HepG2 (cell line): ENCODE data around the gene LGR6. TPM values are rescaled to one million over a fixed set of nuclear protein-coding genes. Genes with fewer than 3 reads are reported as not detected.

Source experiments
- ATAC-seq: fragments of 200-7000 bp; cut with Tn5 transposase; 3 replicates; pipeline ENCODE4 v1.9.1; 2020; ENCODE audit warnings: mild to moderate bottlenecking, moderate library complexity
- BruUV-seq: library from RNA; stranded (reverse); fragments of 400-500 nt; replicated peaks from 2 replicates; lab custom pipeline; 2021; lab: Mats Ljungman, UMichigan
- CTCF ChIA-PET: fragments of 300-600 bp; formaldehyde crosslinking; extraction: SDS; loops from one replicate; lab custom pipeline; 2021; ENCODE audit warnings: low total read pairs, inconsistent platforms, low intra/inter-chr PET ratio; lab: Yijun Ruan, JAX
- POLR2A ChIA-PET: fragments of 350-600 bp; sonication (Branson Sonifier 250); formaldehyde crosslinking; loops from one replicate; lab custom pipeline; 2020; ENCODE audit warnings: antibody characterized with exemption, inconsistent platforms; lab: Yijun Ruan, JAX
- DNase-seq: peaks from one replicate; pipeline ENCODE4 v3.0.0-alpha.2; 2015; ENCODE audit warnings: low spot score
- FAIRE-seq: peaks from 3 replicates; lab custom pipeline; 2011; peaks lifted over from hg19 to GRCh38; lab: Jason Lieb, UNC
- H2AFZ ChIP-seq: one replicate; pipeline ENCODE4 v1.6.1; 2011; ENCODE audit warnings: low read length, inconsistent platforms
- H3K27ac ChIP-seq: fragments of 300-600 bp; 3 replicates; pipeline ENCODE4 v1.8.0; 2011; ENCODE audit warnings: mixed run types, mild to moderate bottlenecking, mixed read lengths, low read length, inconsistent platforms; ENCODE audit not compliant: insufficient read depth; ENCODE audit errors: extremely low read length
- H3K27me3 ChIP-seq, 2 experiments: fragments of 200-600 bp in 1 of 2; 2 replicates in 1 of 2; 3 replicates in 1 of 2; pipeline versions ENCODE4 v1.6.0 to v1.8.0; 2011; ENCODE audit warnings: low read length in 2 of 2, mild to moderate bottlenecking in 2 of 2, moderate library complexity in 2 of 2, inconsistent platforms in 1 of 2; ENCODE audit not compliant: insufficient read depth in 2 of 2, control insufficient read depth in 1 of 2
- H3K36me3 ChIP-seq, 2 experiments: fragments of 200-600 bp in 1 of 2; replicated peaks in 1 of 2; 2 replicates in 1 of 2; 3 replicates in 1 of 2; pipeline versions ENCODE4 v1.5.1 to v1.8.0; 2011; ENCODE audit warnings: low read length in 2 of 2, inconsistent platforms in 1 of 2; ENCODE audit not compliant: insufficient read depth in 2 of 2, control insufficient read depth in 1 of 2
- H3K4me1 ChIP-seq: 2 replicates; pipeline ENCODE4 v1.5.1; 2012; ENCODE audit warnings: low read length, inconsistent platforms; ENCODE audit not compliant: insufficient read depth
- H3K4me2 ChIP-seq: 2 replicates; pipeline ENCODE4 v1.6.0; 2011; ENCODE audit warnings: low read depth, low read length, inconsistent platforms
- H3K4me3 ChIP-seq, 3 experiments: fragments of 200-600 bp in 1 of 3; sonication (generic), shearing (Covaris generic) in 1 of 3; replicated peaks in 1 of 3; 2 replicates each; pipeline ENCODE4 v1.5.1; 2011 to 2016; ENCODE audit warnings: low read length in 3 of 3, inconsistent platforms in 2 of 3, low read depth in 2 of 3, mild to moderate bottlenecking in 2 of 3, control low read depth in 1 of 3, mixed read lengths in 1 of 3; ENCODE audit not compliant: insufficient read depth in 1 of 3
- H3K79me2 ChIP-seq: one replicate; pipeline ENCODE4 v1.6.1; 2011; ENCODE audit warnings: low read length, inconsistent platforms; ENCODE audit not compliant: insufficient read depth
- H3K9ac ChIP-seq: 2 replicates; pipeline ENCODE4 v1.6.0; 2011; ENCODE audit warnings: mild to moderate bottlenecking, low read depth, low read length, inconsistent platforms; ENCODE audit not compliant: insufficient read depth
- H3K9me3 ChIP-seq: 2 replicates; pipeline ENCODE4 v1.5.1; 2012; ENCODE audit warnings: mild to moderate bottlenecking, low read length
- H4K20me1 ChIP-seq: 2 replicates; pipeline ENCODE4 v1.6.0; 2011; ENCODE audit warnings: inconsistent platforms, mild to moderate bottlenecking, low read length, moderate library complexity; ENCODE audit not compliant: insufficient read depth
- AGO1 ChIP-seq: fragments of 200-400 bp; formaldehyde crosslinking; IDR thresholded peaks from 2 replicates; pipeline ENCODE4 v1.6.1; 2017; ENCODE audit warnings: mild to moderate bottlenecking, low read depth, low read length, moderate library complexity; ENCODE audit not compliant: poor library complexity, severe bottlenecking
- CBFB ChIP-seq: sonication (generic); formaldehyde crosslinking; IDR thresholded peaks from 2 replicates; pipeline ENCODE4 v1.4.0; 2020; ENCODE audit warnings: missing genetic modification reagents
- EEA1 ChIP-seq: sonication (generic); formaldehyde crosslinking; IDR thresholded peaks from 2 replicates; pipeline ENCODE4 v1.5.1; 2020; ENCODE audit warnings: mild to moderate bottlenecking, missing genetic modification reagents, borderline replicate concordance
- ESRRA ChIP-seq: sonication (generic); formaldehyde crosslinking; IDR thresholded peaks from 2 replicates; pipeline ENCODE4 v1.5.1; 2020; ENCODE audit warnings: mild to moderate bottlenecking, low read depth, missing genetic modification reagents
- HIVEP1 ChIP-seq: sonication (generic); formaldehyde crosslinking; IDR thresholded peaks from 2 replicates; pipeline ENCODE4 v1.4.0; 2020; ENCODE audit warnings: mild to moderate bottlenecking, missing genetic modification reagents
- HMGXB4 ChIP-seq, 2 experiments: sonication (generic) in 1 of 2; formaldehyde crosslinking in 1 of 2; IDR thresholded peaks; 2 replicates each; pipeline versions ENCODE4 v1.4.0 to v1.6.1; 2018 to 2020; ENCODE audit warnings: missing genetic modification reagents in 2 of 2, borderline replicate concordance in 1 of 2, low read depth in 1 of 2, mild to moderate bottlenecking in 1 of 2, missing biosample characterization in 1 of 2
- NFIB ChIP-seq: sonication (generic); formaldehyde crosslinking; IDR thresholded peaks from 2 replicates; pipeline ENCODE4 v1.9.0; 2021; ENCODE audit warnings: missing genetic modification reagents, mild to moderate bottlenecking, borderline replicate concordance
- NFIC ChIP-seq: IDR thresholded peaks from 2 replicates; pipeline ENCODE4 v1.6.1; 2012; ENCODE audit warnings: mild to moderate bottlenecking, low read length, inconsistent platforms
- XBP1 ChIP-seq: sonication (generic); formaldehyde crosslinking; IDR thresholded peaks from 2 replicates; pipeline ENCODE4 v1.5.0; 2020; ENCODE audit warnings: missing genetic modification reagents
- YEATS4 ChIP-seq: sonication (generic); formaldehyde crosslinking; IDR thresholded peaks from 2 replicates; pipeline ENCODE4 v1.4.0; 2020; ENCODE audit warnings: missing genetic modification reagents, borderline replicate concordance
- ZBTB37 ChIP-seq: sonication (generic); formaldehyde crosslinking; IDR thresholded peaks from 2 replicates; pipeline ENCODE4 v1.4.0; 2020; ENCODE audit warnings: mild to moderate bottlenecking, missing genetic modification reagents
- ZBTB7B ChIP-seq: sonication (generic); formaldehyde crosslinking; IDR thresholded peaks from 2 replicates; pipeline ENCODE4 v1.4.0; 2020; ENCODE audit warnings: missing genetic modification reagents
- ZNF33A ChIP-seq: sonication (generic); formaldehyde crosslinking; IDR thresholded peaks from 2 replicates; pipeline ENCODE4 v1.5.1; 2020; ENCODE audit warnings: missing genetic modification reagents, mild to moderate bottlenecking, moderate library complexity, borderline replicate concordance
- ZNF431 ChIP-seq: sonication (generic); formaldehyde crosslinking; IDR thresholded peaks from 2 replicates; pipeline ENCODE4 v1.9.0; 2022; ENCODE audit warnings: missing genetic modification reagents, low read depth, mild to moderate bottlenecking, borderline replicate concordance
- ZNF512B ChIP-seq: sonication (generic); formaldehyde crosslinking; IDR thresholded peaks from 2 replicates; pipeline ENCODE4 v1.5.1; 2020; ENCODE audit warnings: missing genetic modification reagents, mild to moderate bottlenecking, borderline replicate concordance
- ZNF704 ChIP-seq: sonication (generic); formaldehyde crosslinking; IDR thresholded peaks from 2 replicates; pipeline ENCODE4 v1.8.1; 2023; ENCODE audit warnings: mild to moderate bottlenecking, inconsistent platforms, moderate library complexity, missing genetic modification reagents, borderline replicate concordance
- ZNF883 ChIP-seq: sonication (generic); formaldehyde crosslinking; IDR thresholded peaks from 2 replicates; pipeline ENCODE4 v1.5.1; 2020; ENCODE audit warnings: mild to moderate bottlenecking, missing genetic modification reagents; ENCODE audit errors: not compliant biosample characterization
- WGBS: methylation state at CpG from one replicate; pipeline ENCODE4 v1.1.6; 2017; ENCODE audit warnings: low lambda C conversion rate; 5-methylcytosine and 5-hydroxymethylcytosine counted together
- in situ Hi-C: cut with HindIII; loops from 2 replicates; pipeline ENCODE4 v1.10.0; 2017; ENCODE audit warnings: low pct_unique_long_range_greater_than_20kb; ENCODE audit not compliant: extremely low pct_ligation_motif_present
- intact Hi-C: fragments of 100-400 bp; cut with micrococcal nuclease; formaldehyde crosslinking; loops from one replicate; pipeline ENCODE4 v1.10.0; 2022; ENCODE audit not compliant: unreplicated experiment
- polyA plus RNA-seq, 8 experiments: library from polyadenylated mRNA; depleted of rRNA in 3 of 8; stranded (reverse) in 7 of 8; unstranded in 1 of 8; fragments of >200 nt; fragmentation: Illumina TruSeq in 4 of 8; extraction: Trizol in 4 of 8; gene quantifications; 2 replicates each; pipeline versions ENCODE4 v1.2.1 to v1.2.3, GENCODE V29; 2011 to 2016; ENCODE audit warnings: low read depth in 4 of 8, missing spikeins in 1 of 8, mixed read lengths in 1 of 8; ENCODE audit not compliant: insufficient read depth in 1 of 8
- total RNA-seq, 5 experiments: library from RNA; depleted of rRNA; stranded (reverse); fragments of >200 nt; fragmentation: Illumina TruSeq; extraction: Trizol; gene quantifications; 2 replicates each; pipeline ENCODE4 v1.2.3, GENCODE V29; 2016; ENCODE audit warnings: low read depth in 1 of 5

Gene LGR6
- total and polyA plus RNA-seq, 2 of the 13 experiments (the other 11 are each of a cell fraction or from before 2014, with no cell fraction given) = 0.07 TPM; not detected in 1

GRCh38 chr1:202201266-202201665 is 7.7 kb downstream of the LGR6 start:
- H3K4me1 ChIP-seq = no peaks in the 10 kb centered on the region
- intact Hi-C loops (no loop called here), in situ Hi-C loops (no loop called here)
- no peaks in the 10 kb centered on the region for H3K79me2 ChIP-seq
- 40% methylated on average over 3 of the region's 3 CpGs for WGBS
- ChIA-PET CTCF (no interaction called here), POLR2A (no interaction called here)
- H3K36me3 ChIP-seq = no peaks in the 10 kb centered on the region
- peaks cover 2 to 19% of the 10 kb centered on the region in 2 experiments; a peak in 3 of 5 replicates for H3K27me3 ChIP-seq
- ATAC-seq (no peak), FAIRE-seq (no peak), DNase-seq (no peak)
- no peak overlapping the region for H2AFZ ChIP-seq
- no peak overlapping the region for H3K9ac ChIP-seq
- no peak overlapping the region for H3K4me3 ChIP-seq
- H3K4me2 ChIP-seq = no peak overlapping the region
- H3K27ac ChIP-seq = no peak overlapping the region
- H3K9me3 ChIP-seq = no peaks in the 10 kb centered on the region
- no TSS peak for BruUV-seq
- no peaks in the 10 kb centered on the region for H4K20me1 ChIP-seq
- no peak for TF ChIP-seq CBFB (CRISPR knock-in tag)
- TF ChIP-seq EEA1 = no peak
- no peak for TF ChIP-seq HIVEP1 (CRISPR knock-in tag)
- no peak for TF ChIP-seq NFIC
- no peak for TF ChIP-seq ESRRA
- TF ChIP-seq ZNF33A = no peak
- TF ChIP-seq ZNF883 (CRISPR knock-in tag) = no peak
- TF ChIP-seq YEATS4 (CRISPR knock-in tag) = no peak
- TF ChIP-seq HMGXB4 (CRISPR knock-in tag; IDR thresholded peaks at IDR 0.05; ENCODE audit: borderline replicate concordance in 1 of 2, low read depth in 1 of 2) = no peak
- no peak for TF ChIP-seq ZNF704
- no peak for TF ChIP-seq ZBTB7B (CRISPR knock-in tag)
- TF ChIP-seq NFIB (CRISPR knock-in tag) = no peak
- TF ChIP-seq XBP1 (CRISPR knock-in tag) = no peak
- TF ChIP-seq ZNF512B (CRISPR knock-in tag) = no peak
- no peak for TF ChIP-seq ZNF431 (CRISPR knock-in tag)
- TF ChIP-seq ZBTB37 = no peak
- TF ChIP-seq AGO1 = no peak
